Mesothelial cell of epicardium (in vitro differentiated cells): ENCODE results near the gene ITIH3. TPM values are rescaled to one million over a fixed set of nuclear protein-coding genes. Genes with fewer than 3 reads are reported as not detected.

Experiments used
- DNase-seq, 2 experiments: peaks; one replicate each; pipeline ENCODE4 v3.0.0; 2021; ENCODE audit warnings: low spot score in 2 of 2; ENCODE audit not compliant: unreplicated experiment in 2 of 2
- H3K27ac Mint-ChIP-seq: 2 replicates; pipeline ENCODE4 v1.8.0; 2021; ENCODE audit warnings: mixed read lengths
- H3K27me3 Mint-ChIP-seq: 2 replicates; pipeline ENCODE4 v1.8.0; 2021; ENCODE audit warnings: low read depth, mixed read lengths
- H3K36me3 Mint-ChIP-seq: 2 replicates; pipeline ENCODE4 v1.8.0; 2021; ENCODE audit warnings: mixed read lengths
- H3K4me1 Mint-ChIP-seq: 2 replicates; pipeline ENCODE4 v1.8.0; 2021; ENCODE audit warnings: mixed read lengths
- H3K4me3 Mint-ChIP-seq: 2 replicates; pipeline ENCODE4 v1.8.0; 2021; ENCODE audit warnings: mild to moderate bottlenecking, moderate library complexity, mixed read lengths
- H3K9me3 Mint-ChIP-seq: 2 replicates; pipeline ENCODE4 v1.8.0; 2021; ENCODE audit warnings: mixed read lengths
- CTCF ChIP-seq: fragments of 200-600 bp; sonication (generic); IDR thresholded peaks from one replicate; pipeline ENCODE4 v1.5.0; 2021; ENCODE audit warnings: antibody characterized with exemption; ENCODE audit not compliant: unreplicated experiment
- total RNA-seq: library from RNA; stranded (reverse); gene quantifications from 3 replicates; pipeline ENCODE4 v1.2.1, GENCODE V29; 2021

The ITIH3 gene
- total RNA-seq, 1 donor from 2014 or later = 22.4 TPM

GRCh38 chr3:52795298-52795900 lies 803 bp downstream of the ITIH3 start:
- Mint-ChIP-seq H3K4me3 (no peak overlapping the region), H3K27ac (no peak overlapping the region), H3K27me3 (no peaks in the 10 kb centered on the region), H3K4me1 (peaks cover 10% of the 10 kb centered on the region), H3K9me3 (no peaks in the 10 kb centered on the region), H3K36me3 (no peaks in the 10 kb centered on the region)
- no peak for DNase-seq
- no peak for TF ChIP-seq CTCF

- no peak for DNase-seq
- Mint-ChIP-seq H3K27me3 (no peaks in the 10 kb centered on the region), H3K36me3 (no peaks in the 10 kb centered on the region)
Observed at GRCh38 chr3:52796411-52796810, 1.8 kb downstream of the ITIH3 start.

GRCh38 chr3:52798376-52798977 lies 3.9 kb downstream of the ITIH3 start:
- Mint-ChIP-seq H3K4me3 (no peak overlapping the region), H3K27me3 (no peaks in the 10 kb centered on the region), H3K36me3 (no peaks in the 10 kb centered on the region), H3K4me1 (peaks cover 24% of the 10 kb centered on the region), H3K27ac (no peak overlapping the region), H3K9me3 (no peaks in the 10 kb centered on the region)
- TF ChIP-seq CTCF = no peak
- DNase-seq = no peak

More at GRCh38 chr3:52796411-52796810, 1.8 kb downstream of the ITIH3 start:
- no peak for TF ChIP-seq CTCF
- H3K27ac Mint-ChIP-seq = no peak overlapping the region
- peaks cover 12% of the 10 kb centered on the region for H3K4me1 Mint-ChIP-seq
- H3K4me3 Mint-ChIP-seq = no peak overlapping the region
- no peaks in the 10 kb centered on the region for H3K9me3 Mint-ChIP-seq

- Mint-ChIP-seq H3K36me3 (no peaks in the 10 kb centered on the region), H3K9me3 (no peaks in the 10 kb centered on the region), H3K27me3 (no peaks in the 10 kb centered on the region), H3K4me1 (peaks cover 24% of the 10 kb centered on the region), H3K27ac (peak overlapping the region; percentile 39), H3K4me3 (no peak overlapping the region)
- DNase-seq = no peak
- TF ChIP-seq CTCF = peak; percentile 40
Observed at GRCh38 chr3:52798978-52799476, 4.4 kb downstream of the ITIH3 start.

- Mint-ChIP-seq H3K4me3 (no peak overlapping the region), H3K27me3 (no peaks in the 10 kb centered on the region), H3K4me1 (peaks cover 24% of the 10 kb centered on the region), H3K36me3 (no peaks in the 10 kb centered on the region), H3K27ac (no peak overlapping the region), H3K9me3 (no peaks in the 10 kb centered on the region)
- TF ChIP-seq CTCF = no peak
- no peak for DNase-seq
Observed at GRCh38 chr3:52800079-52800478, 5.5 kb downstream of the ITIH3 start.
